HFFc6 (cell line): Measurements from ENCODE around the gene WFDC1. TPM values are rescaled to one million over a fixed set of nuclear protein-coding genes. Genes with fewer than 3 reads are reported as not detected.

ENCODE experiments used
- DNase-seq: peaks from one replicate; pipeline ENCODE4 v3.0.0-alpha.2; 2018
- H3K27ac Mint-ChIP-seq: 2 replicates; pipeline ENCODE4 v1.8.0; 2020; ENCODE audit warnings: mild to moderate bottlenecking, mixed read lengths
- H3K27me3 Mint-ChIP-seq: 2 replicates; pipeline ENCODE4 v1.8.0; 2021; ENCODE audit warnings: mild to moderate bottlenecking, moderate library complexity, mixed read lengths; ENCODE audit not compliant: insufficient read depth
- H3K36me3 Mint-ChIP-seq: 2 replicates; pipeline ENCODE4 v1.8.0; 2021; ENCODE audit warnings: low read depth, mixed read lengths
- H3K4me1 Mint-ChIP-seq: 2 replicates; pipeline ENCODE4 v1.8.0; 2020; ENCODE audit warnings: low read depth, mixed read lengths
- H3K4me3 Mint-ChIP-seq: 2 replicates; pipeline ENCODE4 v1.8.0; 2020; ENCODE audit warnings: mild to moderate bottlenecking, moderate library complexity, mixed read lengths
- H3K9me3 Mint-ChIP-seq: 2 replicates; pipeline ENCODE4 v1.8.0; 2020; ENCODE audit warnings: mild to moderate bottlenecking, mixed read lengths
- CTCF ChIP-seq: fragments of 200-600 bp; sonication (generic); IDR thresholded peaks from 2 replicates; pipeline ENCODE4 v1.5.0; 2021; ENCODE audit warnings: antibody characterized with exemption, mild to moderate bottlenecking
- total RNA-seq, 6 experiments: library from RNA; stranded (reverse); fragmentation: NEBNext Ultra II Directional; extraction: Animal tissue kit (Norgen Biotek cat#: 25700); gene quantifications; 2 replicates in 1 of 6; 3 replicates in 5 of 6; pipeline ENCODE4 v1.2.3, GENCODE V29; 2021

Gene WFDC1
- total RNA-seq, 6 experiments from 2014 or later = 2.4 to 34.5 (median 2.8) TPM

GRCh38 chr16:84314373-84314772 lies 19.7 kb downstream of the WFDC1 start:
- H3K27ac Mint-ChIP-seq = no peak overlapping the region
- H3K4me3 Mint-ChIP-seq = no peak overlapping the region
- no peaks in the 10 kb centered on the region for H3K36me3 Mint-ChIP-seq
- H3K9me3 Mint-ChIP-seq = peaks cover 4% of the 10 kb centered on the region; the same call in 1 of the 2 replicates
- H3K4me1 Mint-ChIP-seq = peaks cover 17% of the 10 kb centered on the region
- TF ChIP-seq CTCF = no peak
- no peak for DNase-seq
- peaks cover 28% of the 10 kb centered on the region for H3K27me3 Mint-ChIP-seq

DNA sequence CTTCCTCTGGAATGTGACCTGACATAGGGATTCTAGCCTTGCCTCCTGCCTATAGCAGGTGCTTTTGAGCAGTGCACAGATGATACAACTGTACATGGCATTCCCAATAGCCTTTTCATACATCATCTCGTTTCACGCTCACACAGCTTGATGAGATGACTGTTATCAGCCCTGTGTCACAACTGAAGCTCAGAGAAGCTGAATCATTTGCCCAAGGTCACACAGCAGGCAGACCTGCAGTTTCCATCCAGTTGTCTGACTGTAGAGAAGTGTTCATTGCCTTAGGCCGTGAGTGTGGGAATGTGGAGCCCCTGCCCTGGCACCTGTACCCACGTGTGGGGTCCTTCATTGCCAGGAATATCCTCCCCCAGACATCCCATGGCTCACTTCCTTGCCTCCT lies 20.1 kb downstream of the WFDC1 start:
- Mint-ChIP-seq H3K27me3 (peaks cover 27% of the 10 kb centered on the region), H3K4me1 (peaks cover 17% of the 10 kb centered on the region), H3K36me3 (no peaks in the 10 kb centered on the region), H3K9me3 (peaks cover 4% of the 10 kb centered on the region; the same call in 1 of the 2 replicates), H3K4me3 (no peak overlapping the region), H3K27ac (no peak overlapping the region)
- no peak for TF ChIP-seq CTCF
- no peak for DNase-seq

DNA sequence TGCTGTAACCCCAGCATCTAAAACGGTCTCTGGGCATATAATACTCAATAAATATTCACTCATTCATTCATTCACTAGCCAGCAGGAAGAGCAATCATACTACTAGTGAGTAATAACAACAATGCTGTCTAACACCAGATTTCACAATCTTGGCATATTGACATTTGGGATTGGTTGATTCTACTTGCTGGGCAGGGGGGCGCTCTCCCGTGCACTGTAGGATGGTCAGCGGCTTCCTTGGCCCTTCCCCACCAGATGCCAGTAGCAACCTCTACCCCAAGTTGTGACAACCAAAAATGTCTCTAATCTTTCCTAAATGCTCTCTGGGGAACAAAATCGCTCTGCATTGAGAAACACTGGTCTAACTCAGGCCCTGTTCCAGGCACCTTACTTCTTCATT lies 20.7 kb downstream of the WFDC1 start:
- peaks cover 17% of the 10 kb centered on the region for H3K4me1 Mint-ChIP-seq
- peaks cover 25% of the 10 kb centered on the region for H3K27me3 Mint-ChIP-seq
- H3K36me3 Mint-ChIP-seq = no peaks in the 10 kb centered on the region
- no peak overlapping the region for H3K4me3 Mint-ChIP-seq
- no peak for TF ChIP-seq CTCF
- H3K9me3 Mint-ChIP-seq = peaks cover 4% of the 10 kb centered on the region; the same call in 1 of the 2 replicates
- DNase-seq = no peak
- H3K27ac Mint-ChIP-seq = no peak overlapping the region

- H3K9me3 Mint-ChIP-seq = peaks cover 4% of the 10 kb centered on the region; the same call in 1 of the 2 replicates
- no peak for DNase-seq
- H3K27me3 Mint-ChIP-seq = peaks cover 13% of the 10 kb centered on the region
- H3K4me3 Mint-ChIP-seq = no peak overlapping the region
- H3K36me3 Mint-ChIP-seq = no peaks in the 10 kb centered on the region
- H3K27ac Mint-ChIP-seq = no peak overlapping the region
- peaks cover 17% of the 10 kb centered on the region for H3K4me1 Mint-ChIP-seq
- no peak for TF ChIP-seq CTCF
Observed at GRCh38 chr16:84318091-84318975, 23.7 kb downstream of the WFDC1 start.

- peaks cover 9% of the 10 kb centered on the region for H3K27me3 Mint-ChIP-seq
- no peak overlapping the region for H3K27ac Mint-ChIP-seq
- no peaks in the 10 kb centered on the region for H3K36me3 Mint-ChIP-seq
- peaks cover 4% of the 10 kb centered on the region; the same call in 1 of the 2 replicates for H3K9me3 Mint-ChIP-seq
- H3K4me1 Mint-ChIP-seq = peaks cover 12% of the 10 kb centered on the region
- no peak for DNase-seq
- H3K4me3 Mint-ChIP-seq = no peak overlapping the region
- TF ChIP-seq CTCF = no peak
Observed at GRCh38 chr16:84319146-84319760, 24.6 kb downstream of the WFDC1 start.
